Right cardiac atrium (tissue), 5 donors: Measurements from ENCODE around the gene MEIKIN. TPM values are rescaled to one million over a fixed set of nuclear protein-coding genes. Genes with fewer than 3 reads are reported as not detected.

Experiments
- ATAC-seq, 2 donors: fragments of 200-7000 bp; cut with Tn5 transposase; one replicate each; pipeline versions ENCODE4 v1.8.0 to v1.9.1; 2020; ENCODE audit warnings: moderate library complexity in 2 of 2, mild to moderate bottlenecking in 1 of 2
- DNase-seq, 3 donors: peaks; one replicate each; pipeline ENCODE4 v3.0.0-alpha.2; 2020
- H3K27ac ChIP-seq: one replicate; pipeline ENCODE4 v1.5.1; 2013; ENCODE audit warnings: mild to moderate bottlenecking, low read length, control low read depth, moderate library complexity
- H3K27me3 ChIP-seq: one replicate; pipeline ENCODE4 v1.6.1; 2013; ENCODE audit not compliant: control insufficient read depth, insufficient read depth
- H3K4me1 ChIP-seq: one replicate; pipeline ENCODE4 v1.6.1; 2013; ENCODE audit warnings: low read length; ENCODE audit not compliant: control insufficient read depth, insufficient read depth
- H3K4me3 ChIP-seq: one replicate; pipeline ENCODE4 v1.5.1; 2013; ENCODE audit warnings: low read length, control low read depth
- H3K9me3 ChIP-seq: one replicate; pipeline ENCODE4 v1.6.1; 2013; ENCODE audit warnings: low read length; ENCODE audit not compliant: control insufficient read depth
- WGBS: extraction: QIAGEN DNeasy Blood & Tissue Kit; methylation state at CpG from one replicate; pipeline ENCODE4 v1.1.7; 2013; 5-methylcytosine and 5-hydroxymethylcytosine counted together
- intact Hi-C, 4 donors: fragments of 100-400 bp; cut with DNase I; formaldehyde crosslinking; loops; one replicate each; pipeline versions ENCODE4 v1.11.0 to v1.14.0; 2022 to 2023
- polyA plus RNA-seq: library from polyadenylated mRNA; stranded (reverse); fragments of 200-250 nt; gene quantifications from one replicate; pipeline ENCODE4 v1.2.3, GENCODE V29; 2013
- total RNA-seq, 4 donors: library from RNA; stranded (reverse); fragmentation: NEBNext Ultra II Directional; extraction: Animal tissue kit (Norgen Biotek cat#: 25700); gene quantifications; one replicate each; pipeline ENCODE4 v1.2.1, GENCODE V29; 2021
- donor health status: healthy with polysubstance abuse.
- donor health status: DM: no; HTN: yes; CAD: no.
- donor health status: DM: no; HTN: no; CAD: no.
- donor health status: DM: no; HTN: yes; CAD: no; lungs with severe emphysema.
- donor health status: DM: yes; HTN: yes; CAD: no.

The MEIKIN gene
- total and polyA plus RNA-seq, 5 donors, result 0.20 TPM; not detected in 3

DNA sequence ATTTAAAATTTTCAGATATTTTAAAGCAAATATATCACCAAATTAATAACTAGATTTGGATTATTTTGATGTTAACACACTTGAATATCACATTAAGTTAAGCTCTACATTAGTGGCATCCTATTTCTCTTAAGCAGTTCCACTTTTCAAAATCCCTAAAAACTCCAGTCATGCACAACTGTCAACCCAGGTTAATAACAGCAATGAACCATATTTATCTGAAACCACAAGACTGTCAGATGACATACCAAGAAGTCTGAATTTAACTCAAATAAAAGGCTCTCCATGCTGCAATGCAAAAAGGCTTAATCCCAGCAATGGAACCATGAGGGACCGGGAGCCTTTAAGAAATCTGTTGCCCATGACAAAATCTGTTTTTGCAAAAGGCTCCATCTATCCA lies 176.1 kb downstream of the MEIKIN start:
- H3K27me3 ChIP-seq, result no peaks in the 10 kb centered on the region
- no peak for ATAC-seq
- H3K9me3 ChIP-seq, result no peaks in the 10 kb centered on the region
- H3K27ac ChIP-seq, result no peak overlapping the region
- 88% methylated on average over 1 of the region's 1 CpG for WGBS
- intact Hi-C loops, result no loop called here
- H3K4me1 ChIP-seq, result peaks cover 3% of the 10 kb centered on the region
- DNase-seq, result no peak
- H3K4me3 ChIP-seq, result no peak overlapping the region

DNA sequence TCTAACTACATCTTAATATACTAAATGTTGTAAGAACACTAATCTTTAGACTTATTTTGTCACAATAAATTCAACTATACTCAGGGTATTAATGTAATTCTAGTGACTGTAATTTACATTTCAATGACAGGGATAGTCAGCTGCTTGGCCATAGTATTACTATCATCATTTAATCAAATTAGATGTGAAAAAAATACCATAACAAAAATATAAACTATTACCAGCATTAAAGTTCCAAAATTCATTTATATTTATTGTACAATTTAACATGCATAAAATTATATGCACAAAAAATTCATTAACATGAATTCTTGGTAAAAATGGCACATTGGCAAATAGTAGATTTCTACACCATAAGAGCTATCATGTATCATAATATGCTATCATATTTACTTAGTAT lies 177.6 kb downstream of the MEIKIN start:
- H3K27me3 ChIP-seq, result no peaks in the 10 kb centered on the region
- H3K4me1 ChIP-seq, result peaks cover 3% of the 10 kb centered on the region
- ATAC-seq, result no peak
- H3K9me3 ChIP-seq, result no peaks in the 10 kb centered on the region
- H3K4me3 ChIP-seq, result no peak overlapping the region
- DNase-seq, result no peak
- no peak overlapping the region for H3K27ac ChIP-seq
- intact Hi-C loops, result no loop called here

DNA sequence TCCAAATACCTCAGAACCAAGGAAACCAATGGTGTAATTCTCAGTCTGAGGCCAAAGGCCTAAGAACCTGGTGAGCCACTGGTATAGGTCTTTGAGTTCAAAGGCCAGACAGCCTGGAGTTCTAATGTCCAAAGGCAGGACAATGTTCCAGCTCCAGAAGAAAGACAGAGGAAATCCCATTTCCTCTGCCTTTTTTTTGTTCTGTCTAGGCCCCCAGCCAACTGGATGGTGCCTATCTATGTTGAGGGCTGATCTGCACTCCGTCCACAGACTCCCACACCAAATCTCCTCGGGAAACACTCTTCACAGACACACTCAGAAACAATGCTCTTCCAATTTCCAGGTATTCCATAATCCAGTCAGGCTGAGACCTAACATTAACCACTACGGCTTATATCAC lies 178.8 kb downstream of the MEIKIN start:
- Histone ChIP-seq H3K27me3 (no peaks in the 10 kb centered on the region), H3K9me3 (no peaks in the 10 kb centered on the region), H3K27ac (no peak overlapping the region), H3K4me1 (peaks cover 3% of the 10 kb centered on the region), H3K4me3 (no peak overlapping the region)
- intact Hi-C loops, result no loop called here
- DNase-seq, result peak in 1 of 3 donors; percentile 34
- ATAC-seq, result peak; percentile 69 to 90
- 34% methylated on average over 3 of the region's 3 CpGs for WGBS

DNA sequence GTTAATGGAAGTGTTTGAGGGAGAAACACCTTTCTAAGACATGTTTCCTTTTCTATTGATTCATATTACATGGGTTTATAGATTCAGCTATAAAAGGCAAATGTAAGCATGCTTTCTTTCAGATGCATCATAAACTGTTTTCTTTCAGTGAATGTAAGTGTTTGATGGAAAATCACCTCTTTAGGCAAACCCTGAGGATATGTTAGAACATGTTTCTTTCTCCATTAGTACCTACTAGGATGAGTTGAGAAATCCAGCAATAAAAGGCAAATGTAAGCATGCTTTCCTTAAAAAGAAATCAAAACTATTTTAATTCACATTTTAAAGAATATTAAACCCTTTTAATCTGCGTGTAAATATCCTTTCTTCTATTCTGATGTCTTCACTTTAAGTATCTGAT lies 180.2 kb downstream of the MEIKIN start:
- intact Hi-C loops, result no loop called here
- 84% methylated on average over 1 of the region's 1 CpG for WGBS
- Histone ChIP-seq H3K4me3 (no peak overlapping the region), H3K9me3 (no peaks in the 10 kb centered on the region), H3K4me1 (peaks cover 3% of the 10 kb centered on the region), H3K27me3 (no peaks in the 10 kb centered on the region), H3K27ac (no peak overlapping the region)
- DNase-seq (no peak), ATAC-seq (no peak)

DNA sequence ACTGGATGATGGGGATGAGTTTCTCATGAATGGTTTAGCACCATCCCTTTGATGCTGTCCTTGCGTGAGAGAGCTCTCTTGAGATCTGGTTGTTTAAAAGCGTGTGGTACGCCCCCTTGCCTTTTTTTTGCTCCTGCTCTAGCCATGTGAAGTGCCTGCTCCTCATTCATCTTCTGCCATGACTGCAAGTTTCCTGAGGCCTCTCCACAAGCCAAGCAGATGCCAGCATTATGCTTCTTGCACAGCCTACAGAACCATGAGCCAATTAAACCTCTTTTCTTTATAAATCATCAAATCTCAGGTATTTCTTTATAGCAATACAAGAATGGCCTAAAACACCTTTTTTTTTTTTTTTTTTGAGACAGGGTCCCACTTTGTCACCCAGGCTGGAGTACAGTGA lies 181.5 kb downstream of the MEIKIN start:
- WGBS, result 96% methylated on average over 3 of the region's 3 CpGs
- Histone ChIP-seq H3K27me3 (no peaks in the 10 kb centered on the region), H3K27ac (no peak overlapping the region), H3K4me3 (no peak overlapping the region), H3K4me1 (peaks cover 3% of the 10 kb centered on the region), H3K9me3 (no peaks in the 10 kb centered on the region)
- intact Hi-C loops, result no loop called here
- DNase-seq (no peak), ATAC-seq (no peak)

DNA sequence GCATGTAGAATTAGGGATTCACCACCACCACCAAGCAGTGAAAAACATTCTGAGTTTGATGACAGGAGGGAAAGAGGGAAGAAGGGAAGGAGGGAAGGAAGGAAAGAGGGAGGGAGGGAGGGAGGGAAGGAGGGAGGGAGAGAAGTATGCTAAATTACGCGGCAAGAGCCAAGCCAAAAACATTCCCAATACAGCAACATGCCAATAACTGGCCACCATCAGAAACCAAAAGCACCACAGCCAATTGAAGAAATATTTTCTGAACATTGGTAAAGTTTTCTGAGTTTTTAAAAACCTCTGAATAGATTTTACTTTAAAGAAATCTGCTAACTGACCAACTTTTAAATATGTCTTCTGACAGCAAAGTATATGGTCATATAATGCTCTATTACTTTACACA lies 184.7 kb downstream of the MEIKIN start:
- ATAC-seq (no peak), DNase-seq (no peak)
- intact Hi-C loops, result no loop called here
- H3K4me1 ChIP-seq, result no peaks in the 10 kb centered on the region
- no peaks in the 10 kb centered on the region for H3K27me3 ChIP-seq
- H3K4me3 ChIP-seq, result no peak overlapping the region
- WGBS, result 62% methylated on average over 2 of the region's 2 CpGs
- no peaks in the 10 kb centered on the region for H3K9me3 ChIP-seq
- H3K27ac ChIP-seq, result no peak overlapping the region

DNA sequence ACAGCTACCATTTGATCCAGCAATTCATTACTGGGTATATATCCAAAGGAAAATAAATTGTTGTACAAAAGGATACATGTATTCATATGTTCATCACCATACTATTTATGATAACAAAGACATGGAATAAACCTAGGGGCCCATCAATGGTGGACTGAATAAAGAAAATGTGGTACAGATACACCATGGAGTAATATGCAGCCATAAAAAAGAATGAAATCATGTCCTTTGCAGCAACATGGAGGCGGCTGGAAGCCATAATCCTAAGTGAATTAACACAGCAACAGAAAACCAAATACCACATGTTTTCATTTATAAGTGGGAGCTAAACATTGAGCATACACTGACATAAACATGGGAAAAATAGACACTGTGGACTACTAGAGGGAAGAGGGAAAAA lies 185.8 kb downstream of the MEIKIN start:
- H3K27me3 ChIP-seq, result no peaks in the 10 kb centered on the region
- no peaks in the 10 kb centered on the region for H3K4me1 ChIP-seq
- no peaks in the 10 kb centered on the region for H3K9me3 ChIP-seq
- DNase-seq (no peak), ATAC-seq (no peak)
- no peak overlapping the region for H3K4me3 ChIP-seq
- WGBS, result 97% methylated on average over 1 of the region's 1 CpG
- intact Hi-C loops, result no loop called here
- no peak overlapping the region for H3K27ac ChIP-seq

DNA sequence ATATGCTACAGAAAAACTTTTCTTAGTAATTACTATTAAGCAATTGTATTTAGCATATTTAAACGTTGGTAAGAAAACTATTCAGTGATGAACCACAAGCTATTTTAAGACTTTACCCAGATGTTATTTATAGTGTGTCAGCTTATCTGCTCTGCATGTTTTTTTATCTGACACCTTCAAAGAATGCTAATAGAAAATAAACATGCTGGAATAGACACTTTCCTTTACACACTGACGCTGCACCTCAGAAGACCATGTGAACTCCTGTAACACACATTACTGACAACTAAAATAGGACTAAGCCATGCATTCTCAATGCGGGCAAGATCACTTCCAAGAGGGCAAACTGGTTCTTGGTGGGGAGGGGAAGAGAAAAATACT lies 187.0 kb downstream of the MEIKIN start:
- intact Hi-C loops, result no loop called here

DNA sequence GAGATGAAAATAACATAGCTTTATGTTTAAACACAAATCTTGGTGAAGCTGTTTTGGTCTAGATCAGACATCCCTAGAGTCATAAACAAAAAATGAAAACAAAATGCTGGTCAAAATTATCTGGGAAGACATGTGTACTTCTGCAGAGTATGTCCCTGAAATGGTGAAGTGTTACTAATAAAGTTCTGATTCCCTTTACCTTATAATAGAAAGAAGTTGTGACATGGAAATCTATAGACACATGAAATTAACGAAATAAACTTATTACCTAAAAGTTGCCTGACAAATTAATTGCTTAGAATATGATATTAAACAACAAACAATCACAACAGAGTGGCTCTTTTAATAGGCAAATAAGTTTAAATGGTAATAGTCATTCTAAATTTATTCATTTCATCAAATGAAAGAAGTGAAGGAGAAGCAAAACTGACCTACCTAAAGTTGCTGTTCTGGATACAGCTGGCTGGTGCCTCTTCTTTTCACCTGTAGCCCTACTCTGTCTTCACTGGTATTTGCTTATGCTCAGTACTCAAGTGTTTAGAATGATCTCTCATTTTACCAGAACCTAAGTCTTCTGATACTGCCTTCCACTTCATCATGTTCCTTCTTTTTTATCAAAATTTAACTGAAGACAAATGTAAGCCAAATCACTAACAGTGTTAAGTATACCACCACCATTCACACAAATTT lies 187.5 kb downstream of the MEIKIN start:
- Histone ChIP-seq H3K9me3 (no peaks in the 10 kb centered on the region), H3K4me3 (no peak overlapping the region), H3K4me1 (peaks cover 2% of the 10 kb centered on the region), H3K27me3 (no peaks in the 10 kb centered on the region), H3K27ac (peak overlapping the region; percentile 68)
- intact Hi-C loops, result no loop called here
- WGBS, result 83% methylated on average over 1 of the region's 1 CpG
- DNase-seq (no peak), ATAC-seq (peak in 1 of 2 donors; percentile 23)

More for the DNA sequence above, 187.0 kb downstream of the MEIKIN start:
- no peaks in the 10 kb centered on the region for H3K9me3 ChIP-seq
- peaks cover 2% of the 10 kb centered on the region for H3K4me1 ChIP-seq
- H3K27ac ChIP-seq, result peak overlapping the region; percentile 50
- ATAC-seq (peak; percentile 78 to 87), DNase-seq (no peak)
- no peaks in the 10 kb centered on the region for H3K27me3 ChIP-seq
- no peak overlapping the region for H3K4me3 ChIP-seq
- WGBS, result 17% methylated on average over 3 of the region's 3 CpGs

Other genes with a start within 250 kb of the MEIKIN start
- 10 to 100 TPM; 26.8 to 35.8 (median 31.2) TPM for gene FNIP1, start 148.6 kb downstream of the MEIKIN start, total RNA-seq
- gene FNIP1, start 148.6 kb downstream of the MEIKIN start, polyA plus RNA-seq, result 5.8 TPM
- 1 to 10 TPM; 1.7 to 6.7 (median 4.3) TPM for gene ACSL6, start 66.0 kb upstream of the MEIKIN start, total RNA-seq
- gene ACSL6, start 66.0 kb upstream of the MEIKIN start, polyA plus RNA-seq, result 2.7 TPM
- gene IL3, start 115.0 kb upstream of the MEIKIN start, total RNA-seq, result not detected
- gene IL3, start 115.0 kb upstream of the MEIKIN start, polyA plus RNA-seq, result not detected
- not detected for gene CSF2, start 128.1 kb upstream of the MEIKIN start, total RNA-seq
- gene CSF2, start 128.1 kb upstream of the MEIKIN start, polyA plus RNA-seq, result not detected